ENCODE data around the gene STRIT1.

Gene STRIT1

DNA sequence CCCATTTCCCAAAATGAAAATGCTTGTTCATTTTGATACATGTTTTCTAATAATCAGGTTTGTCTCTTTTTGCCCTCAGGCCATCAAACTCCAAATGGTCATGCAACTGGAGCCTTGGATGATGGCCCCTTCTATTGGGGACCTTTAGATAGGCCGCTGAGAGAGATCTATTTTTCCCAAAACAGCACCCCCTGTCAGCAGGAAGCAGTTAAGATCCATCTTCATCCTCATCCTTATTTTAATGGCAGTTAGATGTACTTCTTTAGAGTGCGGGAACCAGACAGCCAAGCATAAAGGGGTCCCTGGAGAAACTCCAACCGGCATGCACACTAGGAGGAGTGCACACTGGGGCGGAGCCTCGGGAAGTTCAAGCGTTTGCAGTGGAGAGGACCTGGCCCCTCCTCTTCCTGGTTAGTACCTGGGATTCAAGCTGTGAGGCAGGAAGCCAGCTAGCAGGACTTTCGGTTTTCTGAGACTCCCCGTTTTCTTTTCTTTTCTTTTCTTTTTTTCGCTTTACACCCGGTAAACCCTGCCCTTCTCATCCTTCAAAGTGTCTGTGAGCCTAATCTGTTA, 31.9 kb upstream of the STRIT1 start:
- Mint-ChIP-seq H3K4me1 (no peaks in the 10 kb centered on the region), H3K9me3 (no peaks in the 10 kb centered on the region), H3K27ac (no peak overlapping the region), H3K36me3 (no peaks in the 10 kb centered on the region), H3K27me3 (no peaks in the 10 kb centered on the region), H3K4me3 (no peak overlapping the region)
- no peak for DNase-seq
- CTCF ChIA-PET: no interaction called here

- peak; percentile 22 for DNase-seq
- H3K9me3 Mint-ChIP-seq: no peaks in the 10 kb centered on the region
- H3K27me3 Mint-ChIP-seq: no peaks in the 10 kb centered on the region
- H3K27ac Mint-ChIP-seq: no peak overlapping the region
- H3K4me3 Mint-ChIP-seq: no peak overlapping the region
- H3K4me1 Mint-ChIP-seq: no peaks in the 10 kb centered on the region
- no peaks in the 10 kb centered on the region for H3K36me3 Mint-ChIP-seq
- CTCF ChIA-PET: no interaction called here
These were observed 29.7 kb upstream of the STRIT1 start for GRCh38 chr3:155323063-155323666.

GRCh38 chr3:155321418-155321817, 27.9 kb upstream of the STRIT1 start:
- Mint-ChIP-seq H3K27ac (no peak overlapping the region), H3K9me3 (no peaks in the 10 kb centered on the region), H3K4me3 (no peak overlapping the region), H3K4me1 (no peaks in the 10 kb centered on the region), H3K27me3 (no peaks in the 10 kb centered on the region), H3K36me3 (no peaks in the 10 kb centered on the region)
- CTCF ChIA-PET: no interaction called here
- no peak for DNase-seq

DNA sequence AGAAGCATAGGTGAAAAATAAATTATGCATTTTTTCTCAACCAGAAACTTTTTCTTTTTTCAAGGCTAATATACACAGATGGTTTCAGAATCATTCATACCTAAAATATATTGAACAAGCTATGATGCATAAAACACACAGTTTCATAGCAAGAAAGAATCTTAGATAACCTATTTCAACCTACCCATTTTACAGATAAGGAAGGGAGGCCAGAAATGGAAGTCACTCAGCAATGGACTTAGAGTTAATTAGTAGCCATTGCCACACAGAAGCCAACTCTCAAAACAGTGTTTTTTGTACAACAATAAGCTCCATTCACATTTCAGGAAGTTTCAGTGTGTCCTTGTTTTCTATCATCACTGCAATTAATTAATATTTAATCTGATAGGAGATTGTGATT, 27.5 kb upstream of the STRIT1 start:
- CTCF ChIA-PET: no interaction called here
- Mint-ChIP-seq H3K9me3 (no peaks in the 10 kb centered on the region), H3K27ac (no peak overlapping the region), H3K4me3 (no peak overlapping the region), H3K4me1 (no peaks in the 10 kb centered on the region), H3K36me3 (no peaks in the 10 kb centered on the region), H3K27me3 (no peaks in the 10 kb centered on the region)
- DNase-seq: no peak

DNA sequence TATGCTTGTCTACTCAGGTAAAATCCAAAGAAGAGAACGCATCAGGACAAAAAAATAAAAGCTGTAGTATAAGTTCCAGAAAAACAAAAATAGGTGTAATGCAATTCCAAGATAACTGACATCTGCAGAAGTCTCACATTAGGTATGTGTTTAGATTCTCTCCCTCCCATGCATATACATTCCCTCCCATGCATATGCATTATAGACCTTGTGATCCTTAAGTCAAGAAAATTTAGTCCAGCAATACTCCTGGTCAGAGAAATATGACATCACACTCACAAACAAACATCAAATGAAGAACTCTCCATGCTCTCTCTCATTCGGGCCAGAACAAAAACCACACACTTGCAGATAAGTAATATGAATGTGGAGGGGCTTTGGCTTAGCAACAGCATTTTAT, 25.3 kb upstream of the STRIT1 start:
- Mint-ChIP-seq H3K9me3 (no peaks in the 10 kb centered on the region), H3K27me3 (no peaks in the 10 kb centered on the region), H3K27ac (no peak overlapping the region), H3K4me1 (no peaks in the 10 kb centered on the region), H3K4me3 (no peak overlapping the region), H3K36me3 (no peaks in the 10 kb centered on the region)
- DNase-seq: no peak
- CTCF ChIA-PET: no interaction called here

GRCh38 chr3:155317211-155317610, 23.7 kb upstream of the STRIT1 start:
- H3K4me3 Mint-ChIP-seq: no peak overlapping the region
- CTCF ChIA-PET: no interaction called here
- H3K9me3 Mint-ChIP-seq: no peaks in the 10 kb centered on the region
- no peaks in the 10 kb centered on the region for H3K36me3 Mint-ChIP-seq
- DNase-seq: no peak
- no peak overlapping the region for H3K27ac Mint-ChIP-seq
- no peaks in the 10 kb centered on the region for H3K27me3 Mint-ChIP-seq
- no peaks in the 10 kb centered on the region for H3K4me1 Mint-ChIP-seq

DNA sequence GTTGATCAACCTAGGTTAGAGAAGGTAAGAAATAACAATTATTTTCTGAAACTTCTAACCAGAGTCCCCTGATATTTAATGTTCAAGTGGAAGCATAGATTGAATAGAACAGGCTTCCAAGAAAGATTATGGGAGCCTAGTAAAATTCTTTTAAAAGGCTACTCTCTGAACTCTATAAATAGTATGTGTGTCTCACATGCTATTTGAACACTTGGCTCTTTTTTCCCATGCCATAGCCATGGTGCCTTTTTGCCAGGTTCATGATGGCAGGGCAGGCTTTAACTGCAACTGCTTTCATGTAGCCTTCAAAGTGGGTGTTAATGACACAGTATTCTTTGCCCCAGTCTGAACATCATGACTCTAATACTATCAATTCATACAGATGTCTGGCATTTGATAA, 22.9 kb upstream of the STRIT1 start:
- CTCF ChIA-PET: no interaction called here

GRCh38 chr3:155313916-155314315, 20.4 kb upstream of the STRIT1 start:
- CTCF ChIA-PET: no interaction called here

More for the DNA sequence above, 22.9 kb upstream of the STRIT1 start:
- no peaks in the 10 kb centered on the region for H3K9me3 Mint-ChIP-seq
- no peak overlapping the region for H3K4me3 Mint-ChIP-seq
- no peaks in the 10 kb centered on the region for H3K4me1 Mint-ChIP-seq
- no peaks in the 10 kb centered on the region for H3K36me3 Mint-ChIP-seq
- DNase-seq: no peak
- H3K27ac Mint-ChIP-seq: no peak overlapping the region
- no peaks in the 10 kb centered on the region for H3K27me3 Mint-ChIP-seq

DNA sequence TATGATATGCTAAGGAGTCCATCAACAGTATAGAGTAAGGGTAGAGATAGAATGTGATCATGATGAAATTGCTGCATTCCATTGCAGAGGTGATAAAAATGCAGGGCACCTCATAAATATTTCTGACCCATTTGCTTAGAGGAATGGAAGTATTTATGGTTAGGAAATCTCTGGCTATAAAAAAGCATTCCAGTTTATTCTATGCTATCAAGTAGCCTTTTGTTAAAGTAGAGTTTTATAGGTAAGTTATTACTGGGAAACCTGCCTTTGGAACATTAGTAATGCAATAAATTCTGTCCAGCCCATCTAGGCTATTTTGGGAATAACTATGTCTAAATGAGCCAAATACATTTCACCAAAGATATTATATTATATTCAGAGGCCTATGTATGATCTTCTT, 19.8 kb upstream of the STRIT1 start:
- Mint-ChIP-seq H3K4me3 (no peak overlapping the region), H3K4me1 (no peaks in the 10 kb centered on the region)
- CTCF ChIA-PET: no interaction called here

More at GRCh38 chr3:155313916-155314315, 20.4 kb upstream of the STRIT1 start:
- H3K36me3 Mint-ChIP-seq: no peaks in the 10 kb centered on the region
- no peak overlapping the region for H3K4me3 Mint-ChIP-seq
- no peaks in the 10 kb centered on the region for H3K4me1 Mint-ChIP-seq
- no peak overlapping the region for H3K27ac Mint-ChIP-seq
- H3K9me3 Mint-ChIP-seq: no peaks in the 10 kb centered on the region
- no peak for DNase-seq
- no peaks in the 10 kb centered on the region for H3K27me3 Mint-ChIP-seq

GRCh38 chr3:155312781-155313180, 19.3 kb upstream of the STRIT1 start:
- Mint-ChIP-seq H3K27ac (no peak overlapping the region), H3K9me3 (no peaks in the 10 kb centered on the region), H3K4me1 (no peaks in the 10 kb centered on the region), H3K36me3 (no peaks in the 10 kb centered on the region), H3K4me3 (no peak overlapping the region), H3K27me3 (no peaks in the 10 kb centered on the region)
- DNase-seq: no peak
- CTCF ChIA-PET: no interaction called here

More for the DNA sequence above, 19.8 kb upstream of the STRIT1 start:
- Mint-ChIP-seq H3K27me3 (no peaks in the 10 kb centered on the region), H3K27ac (no peak overlapping the region), H3K36me3 (no peaks in the 10 kb centered on the region), H3K9me3 (no peaks in the 10 kb centered on the region)
- DNase-seq: no peak

- no peak for DNase-seq
- CTCF ChIA-PET: interaction anchor here (1.0 kb wide), 1 partner anchor 552 kb away, joined by 3 read pairs; no protein-coding TSS in a partner anchor
- no peak overlapping the region for H3K27ac Mint-ChIP-seq
- H3K4me1 Mint-ChIP-seq: no peaks in the 10 kb centered on the region
- no peaks in the 10 kb centered on the region for H3K27me3 Mint-ChIP-seq
- H3K9me3 Mint-ChIP-seq: no peaks in the 10 kb centered on the region
- no peaks in the 10 kb centered on the region for H3K36me3 Mint-ChIP-seq
- H3K4me3 Mint-ChIP-seq: no peak overlapping the region
These were observed 16.1 kb upstream of the STRIT1 start for GRCh38 chr3:155309581-155309980.

GRCh38 chr3:155308831-155309230, 15.3 kb upstream of the STRIT1 start:
- Mint-ChIP-seq H3K9me3 (no peaks in the 10 kb centered on the region), H3K27ac (no peak overlapping the region), H3K36me3 (no peaks in the 10 kb centered on the region), H3K4me3 (no peak overlapping the region), H3K4me1 (no peaks in the 10 kb centered on the region), H3K27me3 (no peaks in the 10 kb centered on the region)
- CTCF ChIA-PET: interaction anchor here (1.0 kb wide), 1 partner anchor 551 kb away, joined by 3 read pairs; no protein-coding TSS in a partner anchor
- no peak for DNase-seq

- CTCF ChIA-PET: no interaction called here
- no peak for DNase-seq
- Mint-ChIP-seq H3K27me3 (no peaks in the 10 kb centered on the region), H3K36me3 (no peaks in the 10 kb centered on the region), H3K4me1 (no peaks in the 10 kb centered on the region), H3K9me3 (no peaks in the 10 kb centered on the region), H3K27ac (no peak overlapping the region), H3K4me3 (no peak overlapping the region)
These were observed 13.7 kb upstream of the STRIT1 start for GRCh38 chr3:155307183-155307582.

DNA sequence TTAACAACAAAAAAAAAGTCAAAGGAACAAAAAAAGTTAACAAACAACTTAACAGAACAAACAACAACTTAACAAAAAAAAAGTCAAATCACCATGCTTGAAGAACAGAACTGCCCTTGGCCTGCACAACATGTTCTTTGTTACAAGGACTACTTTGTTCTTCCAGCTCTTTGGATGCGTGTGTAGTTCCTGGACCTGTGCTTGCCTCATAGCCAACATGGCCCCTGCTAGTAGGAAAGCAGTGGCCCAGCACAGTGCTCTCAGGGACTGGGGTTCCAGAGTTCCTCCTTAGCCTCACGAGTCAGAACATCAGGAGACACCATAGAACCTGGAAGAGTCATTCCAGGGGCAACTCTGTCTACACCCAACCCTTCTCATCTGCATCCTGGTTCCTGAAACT, 10.9 kb upstream of the STRIT1 start:
- Mint-ChIP-seq H3K4me1 (no peaks in the 10 kb centered on the region), H3K9me3 (no peaks in the 10 kb centered on the region), H3K27ac (no peak overlapping the region), H3K4me3 (no peak overlapping the region), H3K27me3 (no peaks in the 10 kb centered on the region), H3K36me3 (no peaks in the 10 kb centered on the region)
- CTCF ChIA-PET: interaction anchor here (1.1 kb wide), 1 partner anchor 398 kb away, joined by 4 read pairs; no protein-coding TSS in a partner anchor
- no peak for DNase-seq

- Mint-ChIP-seq H3K4me3 (no peak overlapping the region), H3K4me1 (no peaks in the 10 kb centered on the region), H3K9me3 (no peaks in the 10 kb centered on the region), H3K27me3 (no peaks in the 10 kb centered on the region), H3K36me3 (no peaks in the 10 kb centered on the region), H3K27ac (no peak overlapping the region)
- DNase-seq: no peak
- CTCF ChIA-PET: interaction anchor here (1.1 kb wide), 1 partner anchor 399 kb away, joined by 4 read pairs; no protein-coding TSS in a partner anchor
These were observed 10.1 kb upstream of the STRIT1 start for GRCh38 chr3:155303540-155304097.

Measured in activated naive CD4-positive, alpha-beta T cell treated with anti-CD3 and anti-CD28 coated beads, Interleukin-2, amount 10 ng/mL, durations not matched to agents 7 days and 5 days (primary cell).